ENCODE measurements around the gene HDAC3. TPM values are rescaled to one million over a fixed set of nuclear protein-coding genes. Genes with fewer than 3 reads are reported as not detected.

HDAC3 gene
- total RNA-seq, 2 experiments from 2014 or later = 65.2 to 71.5 TPM

DNA sequence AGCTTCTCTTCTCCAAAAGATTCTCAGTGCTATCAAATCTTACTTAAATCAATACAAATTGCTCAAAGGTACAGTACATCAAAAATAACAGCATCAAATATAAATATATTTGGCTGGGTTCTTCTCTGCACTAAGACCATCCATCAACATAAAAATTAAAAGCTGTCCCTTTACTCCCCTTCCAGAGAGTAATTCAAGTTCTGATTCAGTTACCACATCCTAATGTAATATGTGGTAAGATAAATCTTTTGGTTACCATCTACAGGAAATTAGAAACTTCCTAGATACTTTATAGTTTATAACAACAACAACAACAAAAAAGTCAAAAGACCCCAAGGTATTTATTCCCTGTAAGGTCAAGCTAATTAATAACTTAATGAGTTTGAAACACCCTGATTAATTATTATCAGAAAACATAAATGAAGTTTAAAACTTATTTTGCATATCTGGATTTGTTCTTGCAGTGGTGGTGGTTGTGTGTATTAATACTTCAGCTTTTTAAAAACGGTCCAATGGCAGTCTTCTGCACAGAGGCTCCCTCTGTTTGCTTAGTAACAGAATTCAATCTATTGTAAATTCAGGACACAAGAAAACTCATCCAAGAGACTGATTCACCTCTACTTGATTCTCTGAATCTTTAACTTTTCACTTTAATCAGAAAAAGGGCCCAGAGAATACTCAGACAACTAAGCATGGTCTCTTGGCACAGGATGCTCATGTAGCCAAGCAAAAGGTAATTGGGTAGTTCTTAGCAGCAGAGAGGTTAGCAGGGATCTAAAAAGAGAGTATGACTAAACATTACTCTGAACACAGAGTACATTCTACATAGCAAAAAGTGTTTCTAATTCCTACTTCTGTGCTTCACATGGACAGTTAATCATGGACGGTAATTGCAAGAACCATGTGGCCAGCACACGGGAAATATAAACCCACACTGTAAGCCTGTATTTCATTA lies 38.0 kb downstream of the HDAC3 start:
- CTCF ChIA-PET = interaction anchor here (0.7 to 9.0 kb wide), 10 partner anchors 10 to 65 kb away, joined by 3 to 106 read pairs (median 5); partner anchors contain the start of gene DIAPH1
- no peak for DNase-seq
- H3K4me3 Mint-ChIP-seq = no peak overlapping the region
- POLR2A ChIA-PET = interaction anchor here (2.0 to 2.2 kb wide), 2 partner anchors 9 to 38 kb away, joined by 4 to 10 read pairs; partner anchors contain the start of genes HDAC3 and RELL2
- peaks cover 2% of the 10 kb centered on the region for H3K9me3 Mint-ChIP-seq
- H3K4me1 Mint-ChIP-seq (ENCODE audit: low read depth) = peaks cover 73% of the 10 kb centered on the region
- intact Hi-C loops (cut with micrococcal nuclease) = no loop called here
- peak overlapping the region; percentile 84 for H3K27ac Mint-ChIP-seq
- H3K27me3 Mint-ChIP-seq = no peaks in the 10 kb centered on the region
- peaks cover 9% of the 10 kb centered on the region for H3K36me3 Mint-ChIP-seq

DNA sequence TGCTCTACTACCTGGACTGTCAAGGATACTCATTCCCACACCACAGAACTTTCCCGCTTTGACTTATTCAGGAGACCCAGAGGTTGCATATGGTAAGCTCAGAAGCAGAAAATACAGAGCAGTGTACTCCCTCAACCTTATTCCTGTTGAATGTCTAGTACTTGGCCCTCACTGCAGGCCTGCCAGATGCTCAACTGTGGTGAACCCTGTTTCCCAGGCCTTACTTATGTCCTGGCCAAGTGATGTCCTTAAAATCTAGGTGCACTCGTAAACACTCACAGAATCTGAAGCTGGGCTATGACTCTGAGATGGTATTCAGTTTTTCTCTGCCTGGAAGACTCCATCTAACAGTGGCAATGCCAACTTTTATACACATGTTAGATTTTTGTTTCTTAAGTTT lies 38.8 kb downstream of the HDAC3 start:
- Mint-ChIP-seq H3K9me3 (peaks cover 2% of the 10 kb centered on the region), H3K4me3 (no peak overlapping the region), H3K27ac (peak overlapping the region; percentile 69), H3K36me3 (peaks cover 9% of the 10 kb centered on the region), H3K4me1 (ENCODE audit: low read depth) (peaks cover 71% of the 10 kb centered on the region), H3K27me3 (no peaks in the 10 kb centered on the region)
- CTCF ChIA-PET = interaction anchor here (0.7 to 9.0 kb wide), 9 partner anchors 11 to 66 kb away, joined by 3 to 106 read pairs (median 5); partner anchors contain the start of gene DIAPH1
- POLR2A ChIA-PET = interaction anchor here (2.0 to 2.2 kb wide), 2 partner anchors 8 to 39 kb away, joined by 4 to 10 read pairs; partner anchors contain the start of genes HDAC3 and RELL2
- intact Hi-C loops (cut with micrococcal nuclease) = loop anchor here (1.0 kb wide), 1 partner anchor 7 kb away; no protein-coding TSS in a partner anchor
- no peak for DNase-seq

DNA sequence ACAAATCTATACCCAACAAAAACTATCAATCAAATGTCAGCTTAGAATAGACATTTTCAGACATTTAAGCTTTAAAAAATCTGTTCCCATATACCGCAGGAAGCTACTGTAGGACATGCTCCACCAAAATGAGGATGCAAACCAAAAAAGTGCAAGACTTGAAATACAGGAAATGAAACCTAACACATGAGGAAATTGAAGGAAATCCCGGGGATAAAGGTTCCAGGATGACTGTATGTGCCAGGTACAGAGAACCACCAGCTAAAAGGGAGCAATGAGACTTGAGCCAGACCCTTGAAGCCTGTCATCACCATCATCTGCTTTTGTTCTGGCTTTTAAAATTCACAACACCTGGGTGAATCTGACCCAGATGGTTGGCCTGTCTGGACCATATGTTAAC lies 39.3 kb downstream of the HDAC3 start:
- ChIA-PET CTCF (interaction anchor here (0.8 to 9.0 kb wide), 8 partner anchors 11 to 67 kb away, joined by 3 to 106 read pairs (median 6); partner anchors contain the start of gene DIAPH1), POLR2A (interaction anchor here (0.8 to 2.2 kb wide), 3 partner anchors 8 to 40 kb away, joined by 3 to 10 read pairs (median 4); partner anchors contain the start of genes DIAPH1, HDAC3 and RELL2)
- Mint-ChIP-seq H3K4me3 (no peak overlapping the region), H3K4me1 (ENCODE audit: low read depth) (peaks cover 71% of the 10 kb centered on the region), H3K27ac (peak overlapping the region; percentile 69), H3K36me3 (peaks cover 9% of the 10 kb centered on the region), H3K27me3 (no peaks in the 10 kb centered on the region), H3K9me3 (peaks cover 2% of the 10 kb centered on the region)
- no peak for DNase-seq
- intact Hi-C loops (cut with micrococcal nuclease) = loop anchor here (1.0 kb wide), 1 partner anchor 8 kb away; no protein-coding TSS in a partner anchor

DNA sequence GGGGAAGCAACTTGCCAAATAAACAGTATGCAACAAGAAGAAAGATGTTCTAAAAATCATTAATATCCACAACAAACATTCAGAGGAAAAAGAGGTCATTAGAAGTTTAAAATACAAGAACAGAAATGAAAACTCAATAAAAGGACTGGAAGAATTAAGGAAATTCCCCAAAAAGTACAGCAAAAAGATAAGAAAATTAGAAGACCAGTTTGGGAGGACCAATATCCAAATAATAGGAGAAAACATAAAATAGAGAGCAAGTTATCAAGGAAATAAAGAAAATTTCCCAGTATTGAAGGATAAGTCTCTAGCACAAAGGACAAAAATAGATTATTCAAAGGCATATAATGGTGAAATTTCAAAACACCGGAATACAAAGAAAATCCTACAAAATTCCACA lies 39.8 kb downstream of the HDAC3 start:
- DNase-seq = no peak
- H3K4me1 Mint-ChIP-seq (ENCODE audit: low read depth) = peaks cover 71% of the 10 kb centered on the region
- intact Hi-C loops (cut with micrococcal nuclease) = loop anchor here (1.0 kb wide), 1 partner anchor 8 kb away; no protein-coding TSS in a partner anchor
- H3K27me3 Mint-ChIP-seq = no peaks in the 10 kb centered on the region
- CTCF ChIA-PET = interaction anchor here (0.8 to 9.0 kb wide), 6 partner anchors 12 to 44 kb away, joined by 3 to 106 read pairs (median 7); partner anchors contain the start of gene DIAPH1
- H3K4me3 Mint-ChIP-seq = no peak overlapping the region
- H3K27ac Mint-ChIP-seq = peak overlapping the region; percentile 69
- peaks cover 2% of the 10 kb centered on the region for H3K9me3 Mint-ChIP-seq
- POLR2A ChIA-PET = interaction anchor here (0.8 to 2.2 kb wide), 2 partner anchors 22 to 40 kb away, joined by 3 to 10 read pairs; partner anchors contain the start of genes DIAPH1, HDAC3 and RELL2
- H3K36me3 Mint-ChIP-seq = peaks cover 9% of the 10 kb centered on the region

DNA sequence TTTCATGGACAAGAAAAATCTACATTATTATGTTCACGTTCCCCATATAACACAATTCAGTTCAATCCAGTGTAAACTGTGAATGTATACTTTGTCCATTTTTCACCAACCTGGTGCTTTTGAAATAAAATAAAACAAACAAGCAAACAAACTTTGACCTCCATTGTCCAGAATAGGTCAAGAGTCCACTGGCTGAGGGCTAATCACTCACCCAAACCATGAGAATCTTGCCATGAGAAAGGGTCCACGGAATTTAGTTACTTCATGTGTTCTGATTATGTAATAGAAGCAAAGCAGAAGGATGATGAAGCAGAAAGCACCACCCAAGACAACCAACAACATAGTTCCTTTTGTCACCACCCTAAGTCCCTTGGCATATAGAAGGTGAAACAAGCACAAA lies 46.5 kb downstream of the HDAC3 start:
- Mint-ChIP-seq H3K4me3 (no peak overlapping the region), H3K27ac (no peak overlapping the region), H3K27me3 (no peaks in the 10 kb centered on the region), H3K9me3 (no peaks in the 10 kb centered on the region), H3K4me1 (ENCODE audit: low read depth) (peaks cover 39% of the 10 kb centered on the region), H3K36me3 (peaks cover 13% of the 10 kb centered on the region)
- intact Hi-C loops (cut with micrococcal nuclease) = loop anchor here (5.0 kb wide), 1 partner anchor 102 kb away; no protein-coding TSS in a partner anchor
- DNase-seq = no peak
- ChIA-PET POLR2A (interaction anchor here (1.4 kb wide), 1 partner anchor 8 kb away, joined by 4 read pairs; no protein-coding TSS in a partner anchor), CTCF (interaction anchor here (1.6 to 8.0 kb wide), 3 partner anchors 14 to 44 kb away, joined by 4 to 364 read pairs (median 120); partner anchors contain the start of genes DIAPH1, HDAC3 and RELL2)

DNA sequence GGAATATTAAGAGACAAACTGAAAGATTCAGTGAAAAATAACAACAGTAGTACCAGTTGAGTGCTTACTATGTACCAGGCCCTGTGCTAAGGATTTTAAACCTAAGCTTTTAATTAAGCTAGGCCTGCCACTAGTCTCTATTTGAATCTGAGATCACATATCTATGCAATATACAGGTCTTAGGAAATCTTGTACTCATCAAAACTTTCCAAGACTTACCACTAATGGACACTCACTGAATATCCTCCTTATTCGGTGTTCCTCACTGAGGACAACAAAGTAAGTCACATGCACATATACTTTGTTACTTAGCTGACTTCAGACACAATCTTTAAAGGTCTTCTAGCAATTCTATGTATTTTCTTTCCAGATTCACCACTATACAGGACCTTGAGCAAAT lies 50.4 kb downstream of the HDAC3 start:
- CTCF ChIA-PET = interaction anchor here (1.0 to 2.6 kb wide), 4 partner anchors 20 to 48 kb away, joined by 3 to 14 read pairs (median 8); no protein-coding TSS in a partner anchor

DNA sequence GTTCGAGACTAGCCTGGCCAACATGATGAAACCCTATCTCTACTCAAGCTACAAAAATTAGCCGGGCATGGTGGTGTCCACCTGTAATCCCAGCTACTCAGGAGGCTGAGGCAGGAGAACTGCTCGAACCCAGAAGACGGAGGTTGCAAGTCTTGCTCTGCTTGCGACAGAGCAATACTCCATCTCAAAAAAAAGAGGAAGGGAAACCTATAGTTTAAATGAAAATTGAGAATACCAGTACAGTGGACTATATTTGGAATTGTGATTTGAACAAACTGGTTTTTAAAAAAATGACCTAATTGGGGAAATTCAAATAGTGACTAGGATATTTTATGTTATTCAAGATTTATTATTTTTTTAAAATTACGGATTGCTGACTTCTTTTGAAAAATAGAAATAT lies 51.1 kb downstream of the HDAC3 start:
- Mint-ChIP-seq H3K4me1 (ENCODE audit: low read depth) (peaks cover 16% of the 10 kb centered on the region), H3K9me3 (no peaks in the 10 kb centered on the region), H3K4me3 (no peak overlapping the region), H3K27me3 (no peaks in the 10 kb centered on the region), H3K36me3 (peaks cover 40% of the 10 kb centered on the region), H3K27ac (no peak overlapping the region)
- intact Hi-C loops (cut with micrococcal nuclease) = no loop called here
- ChIA-PET CTCF (interaction anchor here (1.3 to 1.9 kb wide), 2 partner anchors 34 to 48 kb away, joined by 3 to 6 read pairs; no protein-coding TSS in a partner anchor), POLR2A (no interaction called here)
- DNase-seq = no peak

More for the DNA sequence above, 50.4 kb downstream of the HDAC3 start:
- H3K4me3 Mint-ChIP-seq = no peak overlapping the region
- POLR2A ChIA-PET = no interaction called here
- H3K9me3 Mint-ChIP-seq = no peaks in the 10 kb centered on the region
- intact Hi-C loops (cut with micrococcal nuclease) = no loop called here
- H3K36me3 Mint-ChIP-seq = peaks cover 36% of the 10 kb centered on the region
- no peak for DNase-seq
- H3K4me1 Mint-ChIP-seq (ENCODE audit: low read depth) = peaks cover 23% of the 10 kb centered on the region
- H3K27ac Mint-ChIP-seq = no peak overlapping the region
- no peaks in the 10 kb centered on the region for H3K27me3 Mint-ChIP-seq

DNA sequence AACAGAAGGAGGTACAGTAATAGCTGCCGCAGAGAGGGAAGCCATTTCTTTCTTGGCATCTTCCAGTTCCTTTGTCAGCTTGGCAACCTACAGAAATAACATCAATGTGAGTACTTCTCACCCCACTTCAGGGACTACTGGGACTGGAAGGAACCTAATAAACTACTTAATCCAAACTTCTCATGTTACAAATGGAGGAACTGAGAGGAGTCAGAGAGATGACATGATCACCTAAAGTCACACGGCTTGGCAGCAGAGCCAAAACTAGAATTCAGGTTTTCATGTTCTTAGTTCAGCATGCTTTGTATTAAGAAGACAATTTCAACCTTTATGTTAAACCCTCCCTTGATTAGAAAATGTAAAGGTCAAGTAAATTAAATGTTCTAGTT lies 62.5 kb downstream of the HDAC3 start:
- Mint-ChIP-seq H3K27me3 (no peaks in the 10 kb centered on the region), H3K36me3 (peaks cover 54% of the 10 kb centered on the region), H3K9me3 (no peaks in the 10 kb centered on the region), H3K4me3 (no peak overlapping the region), H3K4me1 (ENCODE audit: low read depth) (no peaks in the 10 kb centered on the region), H3K27ac (no peak overlapping the region)
- CTCF ChIA-PET = interaction anchor here (1.5 to 2.1 kb wide), 2 partner anchors 10 to 16 kb away, joined by 4 to 14 read pairs; no protein-coding TSS in a partner anchor
- intact Hi-C loops (cut with micrococcal nuclease) = no loop called here
- no peak for DNase-seq
- POLR2A ChIA-PET = no interaction called here

DNA sequence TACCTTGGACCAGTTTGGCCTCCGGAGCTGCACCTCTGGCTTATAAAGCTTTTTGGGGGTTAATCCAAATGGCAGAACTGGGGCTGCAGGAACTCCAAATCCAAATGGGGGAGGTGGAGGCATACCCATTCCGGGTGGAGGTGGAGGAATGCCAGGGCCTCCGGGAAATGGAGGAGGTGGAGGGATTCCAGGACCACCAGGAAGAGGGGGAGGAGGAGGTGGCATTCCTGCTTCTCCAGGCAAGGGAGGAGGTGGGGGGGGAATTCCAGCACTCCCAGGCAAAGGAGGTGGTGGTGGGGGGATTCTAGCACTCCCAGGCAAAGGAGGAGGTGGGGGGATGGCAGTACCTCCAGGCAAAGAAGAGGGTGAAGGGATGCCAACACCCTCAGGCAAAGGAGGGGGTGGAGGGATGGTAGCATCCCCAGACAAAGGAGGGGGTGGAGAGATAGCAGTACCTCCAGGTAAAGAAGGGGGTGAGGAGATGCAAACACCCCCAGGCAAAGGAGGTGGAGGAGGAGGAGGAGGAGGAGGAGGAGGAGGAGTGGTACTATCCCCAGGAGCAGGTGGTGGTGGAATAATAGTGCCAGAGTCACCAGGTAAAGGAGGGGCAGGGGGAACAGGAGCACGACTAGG lies 63.0 kb downstream of the HDAC3 start:
- ChIA-PET CTCF (interaction anchor here (1.4 to 2.1 kb wide), 3 partner anchors 9 to 15 kb away, joined by 4 to 14 read pairs (median 4); no protein-coding TSS in a partner anchor), POLR2A (no interaction called here)
- intact Hi-C loops (cut with micrococcal nuclease) = no loop called here
- no peak overlapping the region for H3K27ac Mint-ChIP-seq
- H3K27me3 Mint-ChIP-seq = no peaks in the 10 kb centered on the region
- no peak for DNase-seq
- no peaks in the 10 kb centered on the region for H3K4me1 Mint-ChIP-seq (ENCODE audit: low read depth)
- peaks cover 51% of the 10 kb centered on the region for H3K36me3 Mint-ChIP-seq
- no peaks in the 10 kb centered on the region for H3K9me3 Mint-ChIP-seq
- no peak overlapping the region for H3K4me3 Mint-ChIP-seq

Data from activated CD4-positive, alpha-beta memory T cell treated with anti-CD3 and anti-CD28 coated beads for 36 hours (primary cell).